Hematopoietic multipotent progenitor cell (in vitro differentiated cells): Measurements from ENCODE around the gene FAXDC2. TPM values are rescaled to one million over a fixed set of nuclear protein-coding genes. Genes with fewer than 3 reads are reported as not detected.

Experiments used
- DNase-seq, 3 donors: peaks; one replicate each; pipeline ENCODE4 v3.0.0-alpha.2; 2011 to 2015; ENCODE audit warnings: low read depth in 2 of 3, low spot score in 2 of 3
- total RNA-seq: library from RNA; depleted of rRNA; stranded (reverse); fragments of >200 nt; gene quantifications from one replicate; pipeline ENCODE4 v1.2.3, GENCODE V29; 2012

Gene FAXDC2, protein sequence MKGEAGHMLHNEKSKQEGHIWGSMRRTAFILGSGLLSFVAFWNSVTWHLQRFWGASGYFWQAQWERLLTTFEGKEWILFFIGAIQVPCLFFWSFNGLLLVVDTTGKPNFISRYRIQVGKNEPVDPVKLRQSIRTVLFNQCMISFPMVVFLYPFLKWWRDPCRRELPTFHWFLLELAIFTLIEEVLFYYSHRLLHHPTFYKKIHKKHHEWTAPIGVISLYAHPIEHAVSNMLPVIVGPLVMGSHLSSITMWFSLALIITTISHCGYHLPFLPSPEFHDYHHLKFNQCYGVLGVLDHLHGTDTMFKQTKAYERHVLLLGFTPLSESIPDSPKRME
- 9.4 TPM for total RNA-seq

DNA sequence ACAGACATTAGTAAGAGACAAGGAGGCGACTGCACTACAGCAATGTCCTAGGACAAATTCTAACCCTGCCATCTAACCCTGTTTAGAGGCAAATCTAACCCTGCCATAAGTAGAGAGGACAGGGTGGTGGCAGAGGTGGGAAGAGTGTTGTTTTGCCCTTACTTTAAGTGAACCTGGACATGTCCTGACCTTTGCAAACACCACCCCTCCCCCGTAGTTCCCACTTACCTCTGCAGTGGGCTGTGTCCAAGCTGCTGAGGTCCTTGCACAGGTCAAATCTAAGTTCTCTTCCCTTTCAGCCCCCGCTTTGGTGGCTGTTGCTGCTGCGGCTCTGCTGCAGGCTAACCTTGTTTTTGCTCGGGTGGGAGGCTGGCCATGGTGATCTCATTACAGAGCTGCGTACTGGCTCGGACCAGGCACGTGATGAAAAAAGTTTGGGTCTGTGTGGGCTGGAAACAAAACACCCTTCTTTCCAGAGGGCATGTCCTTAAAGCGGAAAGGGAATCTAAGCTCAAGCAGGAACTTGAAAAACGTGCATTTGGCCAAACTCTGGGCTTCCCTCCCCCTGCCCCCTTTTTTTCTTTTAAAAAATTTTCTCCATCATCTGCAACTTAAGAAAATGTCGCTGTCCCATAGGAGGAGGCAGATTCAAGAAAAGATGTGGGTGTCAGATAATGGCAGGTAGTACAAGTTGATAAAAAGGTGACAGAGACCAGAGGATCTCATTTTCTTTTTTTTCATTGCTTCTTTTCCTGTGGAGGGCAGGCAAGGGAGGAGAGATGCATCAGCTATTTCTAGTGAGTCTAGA, at the start of gene FAXDC2:
Gene FAXDC2, minus strand, starts transcription at position 349 of the 808 bp plus-strand sequence. CDS start 12,425 bp downstream, outside the sequence.
- peak in 2 of 3 donors; percentile 28 to 44 for DNase-seq

DNA sequence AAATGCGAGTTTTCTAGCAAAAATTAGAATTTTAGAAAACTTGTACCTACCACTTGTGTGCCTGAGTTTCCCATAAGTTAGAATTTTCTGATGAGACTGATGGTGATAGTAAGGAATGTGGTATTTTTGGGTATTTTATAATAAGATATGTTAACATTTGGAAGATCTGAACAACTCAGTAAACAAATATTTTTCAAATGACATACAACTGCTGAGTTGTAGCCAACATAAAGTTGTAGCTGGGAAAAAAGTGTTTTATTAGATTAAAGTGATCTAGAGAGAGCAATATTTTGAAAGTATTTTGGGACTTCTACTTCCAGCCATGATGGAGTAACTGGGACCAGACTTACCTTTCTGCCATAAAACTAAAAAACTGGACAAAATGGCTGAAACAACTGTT, 49.7 kb upstream of the FAXDC2 start:
- no peak for DNase-seq

DNA sequence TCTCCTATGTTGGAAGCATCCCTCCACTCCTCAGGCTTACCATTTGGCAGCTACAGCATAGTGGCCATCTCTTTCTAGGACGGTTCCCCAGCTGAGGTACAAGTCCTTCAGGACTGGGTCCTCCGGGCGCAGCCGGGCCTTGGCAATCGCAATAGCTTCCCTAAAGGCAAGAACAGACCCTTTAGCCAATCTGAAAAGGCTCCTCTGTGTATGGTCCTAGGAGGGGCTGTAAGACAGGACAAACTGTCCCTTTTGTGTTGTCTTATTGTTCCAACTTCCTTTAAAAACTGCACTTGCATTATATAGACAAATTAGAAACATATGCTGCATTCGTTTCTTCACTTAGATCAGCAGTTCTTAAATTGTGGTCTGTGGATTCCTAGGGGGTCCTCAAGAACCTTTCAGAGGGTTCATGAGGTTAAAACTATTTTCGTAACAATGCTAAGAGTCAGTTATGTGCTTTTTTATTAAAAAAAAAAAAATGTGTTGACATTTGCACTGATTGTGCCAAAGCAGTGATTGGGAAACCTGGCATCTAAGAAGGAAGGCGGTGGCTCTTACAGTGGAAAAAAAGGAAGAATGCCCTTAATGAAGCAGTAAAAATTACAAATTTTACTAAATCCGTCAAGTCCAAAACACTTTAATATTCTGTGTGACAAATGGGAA, 48.9 kb upstream of the FAXDC2 start:
- DNase-seq = no peak

DNA sequence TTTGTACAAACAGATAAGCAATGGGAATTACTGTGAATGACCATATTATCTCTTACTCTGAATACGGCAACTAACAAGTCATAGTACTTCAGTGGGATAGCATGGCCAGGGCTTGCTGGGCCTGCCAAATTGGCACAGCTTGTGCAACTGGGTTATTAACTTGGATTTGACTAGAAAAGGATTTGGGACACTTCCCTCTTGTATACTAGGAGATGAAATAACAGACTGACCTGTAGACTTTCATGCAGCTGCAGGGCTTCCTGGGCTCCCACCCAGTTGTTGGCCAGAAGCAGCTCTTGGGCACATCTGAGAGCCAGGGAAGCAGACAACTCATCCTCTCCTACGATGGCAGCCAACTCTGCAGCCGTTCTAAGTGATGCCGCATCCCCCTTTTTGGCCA, 47.8 kb upstream of the FAXDC2 start:
- no peak for DNase-seq

DNA sequence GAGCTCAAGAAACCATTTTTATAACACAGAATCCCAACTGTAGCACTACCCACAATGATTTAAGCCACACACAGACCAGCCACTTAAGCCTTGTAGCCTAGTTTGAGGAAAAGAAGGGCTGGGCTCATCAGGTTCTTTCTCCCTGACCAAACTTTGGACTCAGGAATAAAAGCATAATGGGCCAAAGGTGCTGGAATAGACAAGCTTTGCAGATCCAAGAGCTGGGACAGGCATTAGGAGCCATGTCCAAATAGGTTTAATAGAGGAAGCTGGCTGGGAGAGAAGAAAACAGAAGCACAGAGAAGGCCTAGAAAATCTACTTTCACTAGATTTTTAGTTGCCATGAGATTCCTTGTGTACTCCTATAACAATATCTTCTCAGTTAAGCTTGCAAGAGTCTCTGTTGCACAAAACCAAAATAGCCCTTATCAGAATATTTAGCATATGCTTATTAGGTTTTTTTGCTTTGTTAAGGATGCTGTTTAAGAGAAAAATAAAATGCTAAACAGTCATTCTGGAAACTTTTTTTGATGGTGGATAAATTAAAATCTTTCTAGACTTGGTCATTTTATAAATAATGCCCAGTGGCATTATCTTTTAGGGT, 46.3 kb upstream of the FAXDC2 start:
- DNase-seq = no peak

DNA sequence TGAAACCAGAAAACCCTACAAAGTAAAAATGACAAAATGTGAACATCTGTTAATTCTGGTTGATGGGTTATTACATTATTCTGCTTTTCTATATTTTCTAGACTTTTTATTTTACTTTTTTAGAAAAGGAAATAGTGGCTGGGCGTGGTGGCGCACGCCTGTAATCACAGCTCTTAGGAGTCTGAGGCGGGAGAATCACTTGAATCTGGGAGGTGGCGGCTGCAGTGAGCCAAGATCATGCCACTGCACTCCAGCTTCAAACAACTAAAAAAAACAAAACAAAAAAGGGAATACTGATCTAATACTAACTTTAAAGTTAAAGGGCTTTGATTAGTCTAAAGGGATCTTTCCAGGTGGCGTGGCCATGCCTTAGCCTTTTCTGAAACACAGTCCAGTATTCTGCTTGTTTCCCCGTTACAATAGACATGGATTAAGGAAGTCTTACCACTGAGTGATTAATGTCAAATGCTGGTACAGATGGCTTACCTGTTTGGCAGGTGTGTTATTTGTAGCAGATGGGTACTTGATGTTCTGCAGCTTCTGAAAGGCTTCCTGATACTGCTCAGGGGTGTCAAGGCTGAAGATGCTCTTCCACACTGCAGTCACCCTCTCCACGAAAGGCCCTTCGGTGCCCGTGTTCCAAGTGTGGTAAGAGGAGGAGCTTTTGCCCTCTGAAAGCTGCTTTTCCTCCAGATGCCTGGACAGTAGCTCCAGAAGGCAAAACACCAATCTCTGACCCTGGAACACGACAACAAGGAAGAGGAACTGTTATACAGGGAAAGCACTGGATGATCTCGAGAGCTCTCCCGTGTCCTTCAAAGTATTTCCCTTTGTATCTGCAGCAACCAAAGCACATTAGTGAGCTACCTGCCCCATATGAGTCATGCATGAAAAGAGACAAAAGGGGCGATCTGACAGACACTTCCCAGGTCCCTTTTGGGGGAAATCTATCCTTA, 45.5 kb upstream of the FAXDC2 start:
- no peak for DNase-seq

DNA sequence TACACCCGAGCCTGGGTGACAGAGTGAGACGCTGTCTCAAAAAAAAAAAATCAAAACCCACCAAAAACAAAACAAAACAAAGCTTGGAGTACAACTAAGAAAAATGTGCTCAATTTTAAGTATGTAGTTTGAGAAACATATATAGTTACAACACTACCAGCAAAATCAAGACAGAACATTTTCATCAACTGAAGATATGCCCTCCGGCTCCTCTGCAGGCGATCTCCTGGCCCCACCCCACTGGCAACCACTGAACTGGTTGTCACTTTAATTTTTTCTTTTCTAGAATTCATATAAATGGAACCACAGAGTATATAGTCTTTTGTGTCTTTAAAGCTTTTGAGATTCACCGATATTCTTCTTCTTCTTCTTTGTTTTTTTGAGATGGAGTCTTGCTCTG, 43.0 kb upstream of the FAXDC2 start:
- DNase-seq = no peak

DNA sequence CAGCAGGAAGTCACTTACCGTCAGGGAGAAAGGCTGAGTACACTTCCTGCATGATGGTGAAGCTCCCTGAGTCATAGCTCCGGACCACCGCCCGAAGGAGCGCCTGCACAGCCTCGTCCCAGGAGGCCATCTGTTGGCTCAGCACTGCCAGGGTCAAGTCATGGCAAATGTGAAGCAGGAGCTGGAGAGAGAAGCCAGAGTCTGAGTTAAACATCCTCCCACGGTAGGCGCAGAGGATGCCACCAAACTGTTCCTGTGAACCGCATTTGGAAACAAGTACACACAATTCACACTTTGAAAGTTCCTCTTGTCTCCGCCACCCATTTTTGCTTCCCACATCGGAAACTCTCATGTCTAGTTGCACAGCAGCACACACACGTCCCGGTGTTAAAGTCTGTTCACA, 42.0 kb upstream of the FAXDC2 start:
- DNase-seq = no peak

DNA sequence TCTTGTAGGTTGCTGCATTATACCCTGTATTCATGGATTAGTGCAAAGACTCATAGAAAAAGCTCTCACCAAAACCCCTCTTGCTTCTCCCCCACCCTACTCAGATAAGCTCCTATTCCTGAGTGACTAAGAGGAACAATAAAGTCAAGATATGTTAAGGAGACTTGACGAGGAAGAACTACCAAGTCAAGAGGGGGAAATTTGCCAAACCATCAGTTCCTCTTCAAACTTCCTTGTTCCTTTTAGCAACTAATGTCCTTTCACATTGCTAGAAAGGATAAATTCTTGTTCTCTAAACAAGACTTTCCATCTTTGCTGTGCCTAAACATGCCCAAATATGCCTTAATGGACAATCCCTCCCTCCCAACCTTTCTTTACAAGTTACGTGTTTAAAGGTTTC, 35.0 kb upstream of the FAXDC2 start:
- no peak for DNase-seq

DNA sequence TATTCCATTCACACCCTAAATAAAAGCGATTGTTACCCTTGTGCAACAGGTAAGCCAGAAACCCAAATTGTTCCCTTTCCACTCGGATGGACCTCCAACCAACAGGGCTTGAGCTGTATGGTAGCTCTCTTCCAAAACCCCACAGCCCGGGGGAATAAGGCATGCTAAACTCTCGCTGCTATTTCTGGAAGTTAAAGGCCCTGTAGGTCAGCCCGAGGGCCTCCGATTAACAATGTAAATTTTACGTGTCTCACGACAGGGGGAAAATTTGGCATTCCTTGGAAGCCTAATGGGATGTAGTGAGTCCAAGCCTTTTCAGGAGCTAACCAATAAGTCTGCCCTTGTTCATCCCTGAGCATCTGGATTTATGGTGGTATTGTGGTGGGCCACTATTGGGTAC, 34.0 kb upstream of the FAXDC2 start:
- DNase-seq = no peak

DNA sequence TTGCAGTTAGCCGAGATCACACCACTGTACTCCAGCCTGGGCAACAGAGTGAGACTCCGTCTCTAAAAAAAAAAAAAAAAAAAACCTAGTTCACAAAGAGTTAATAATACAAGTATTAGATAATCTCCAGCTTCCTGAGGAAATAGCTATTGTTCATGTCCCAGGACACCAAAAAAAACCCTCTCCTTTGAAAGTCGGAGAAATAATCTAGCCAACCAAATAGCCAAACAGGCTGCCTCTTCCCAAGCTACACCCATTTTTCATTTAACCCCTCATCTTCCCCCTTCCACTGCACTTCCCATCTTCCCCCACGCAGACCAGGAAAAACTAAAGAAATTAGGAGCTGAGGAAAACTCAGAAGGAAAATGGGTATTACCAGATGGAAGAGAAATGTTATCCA, 31.6 kb upstream of the FAXDC2 start:
- no peak for DNase-seq

DNA sequence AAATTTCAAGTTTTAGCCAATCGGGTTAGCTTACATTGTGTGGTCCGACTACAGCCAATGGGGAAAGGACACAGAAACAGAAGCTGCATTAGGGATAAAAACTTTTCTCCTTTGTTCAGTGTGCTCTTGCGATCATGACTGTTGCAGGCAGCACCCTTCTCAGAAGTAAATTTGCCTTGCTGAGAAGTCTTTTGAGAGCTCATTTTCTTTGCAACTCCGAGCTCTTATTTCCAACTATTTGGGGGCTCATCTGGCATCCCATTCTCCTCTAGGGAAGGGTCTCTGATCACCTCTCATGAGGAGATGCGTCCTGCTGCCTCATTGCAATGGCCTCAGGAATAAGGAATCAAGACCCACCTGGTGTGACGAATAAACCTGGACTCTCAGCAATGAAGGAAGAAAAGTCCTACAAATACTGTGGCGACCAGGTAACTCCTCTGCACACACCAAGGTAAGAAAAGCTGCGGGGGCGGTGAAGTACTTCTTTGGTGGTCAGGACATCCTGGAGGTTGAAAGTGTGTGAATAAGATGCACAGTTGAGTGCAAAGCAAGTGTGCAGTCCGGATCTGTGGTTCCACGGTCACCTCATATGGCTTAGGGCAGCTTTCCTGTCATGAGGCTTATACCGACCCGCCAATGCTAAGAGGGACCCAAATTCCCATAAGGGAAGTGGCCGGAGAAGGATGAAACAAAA, 28.4 kb upstream of the FAXDC2 start:
- peak in 1 of 3 donors; percentile 26 for DNase-seq

DNA sequence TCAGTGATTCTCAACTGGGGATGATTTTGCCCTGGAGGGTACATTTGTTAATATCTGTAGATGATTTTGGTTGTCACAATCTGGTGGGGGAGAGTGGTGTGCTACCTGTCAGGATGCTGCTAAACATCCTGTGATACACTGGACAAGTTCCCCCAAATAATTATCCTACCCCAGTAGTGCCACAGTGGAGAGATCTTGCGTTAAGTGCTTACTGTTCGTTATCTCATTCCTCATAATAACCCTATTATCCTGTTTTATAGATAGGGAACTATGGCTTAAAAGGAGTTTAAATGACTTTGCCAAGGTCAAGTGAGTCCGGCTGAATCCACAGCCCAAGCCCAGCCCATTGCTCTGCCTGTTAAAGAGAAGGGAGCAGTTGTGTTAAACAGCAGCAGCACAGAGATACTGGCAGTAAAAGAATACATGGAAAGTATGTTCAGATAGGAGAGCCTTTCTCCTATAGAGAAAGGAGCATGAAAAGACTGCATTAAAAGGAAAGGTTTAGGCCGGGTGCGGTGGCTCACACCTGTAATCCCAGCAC, 23.5 kb upstream of the FAXDC2 start:
- no peak for DNase-seq

DNA sequence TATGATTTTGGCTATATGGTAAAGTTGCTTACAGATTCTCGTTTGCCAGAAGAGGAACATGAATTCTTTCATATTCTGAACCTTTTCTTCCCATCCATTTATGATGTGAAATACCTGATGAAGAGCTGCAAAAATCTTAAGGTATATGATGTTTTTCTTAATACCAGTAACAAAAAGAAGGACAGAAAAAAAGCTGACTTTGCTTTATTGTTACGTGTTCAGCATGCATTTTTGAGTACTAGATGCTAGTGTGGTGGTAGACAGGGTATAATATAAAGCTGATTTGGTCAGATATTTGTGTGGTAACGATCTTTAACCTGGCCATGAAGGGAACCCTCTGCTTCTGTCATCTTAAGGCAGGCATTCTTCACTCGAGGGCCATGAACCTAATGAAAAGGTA, 21.3 kb upstream of the FAXDC2 start:
- no peak for DNase-seq

DNA sequence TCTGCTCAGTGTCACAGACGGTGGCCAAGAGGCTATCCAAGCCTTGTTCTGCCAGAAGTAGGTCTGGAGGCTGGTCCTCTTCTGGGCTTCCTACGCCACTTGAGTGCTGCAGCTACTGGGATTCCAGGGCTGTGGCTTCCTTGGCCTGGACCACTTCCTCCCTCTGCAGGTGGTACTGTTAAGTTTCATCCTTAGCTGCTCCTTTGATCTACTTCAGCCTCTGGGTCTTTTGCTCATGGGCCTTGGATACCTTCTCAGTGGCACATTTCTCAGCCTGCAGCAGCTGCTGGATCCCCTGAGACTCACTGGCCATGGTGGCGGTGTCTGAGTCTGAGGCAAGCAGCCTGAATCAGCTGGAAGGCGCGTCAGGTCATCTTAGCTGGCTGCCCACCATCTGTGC, 18.3 kb upstream of the FAXDC2 start:
- no peak for DNase-seq

DNA sequence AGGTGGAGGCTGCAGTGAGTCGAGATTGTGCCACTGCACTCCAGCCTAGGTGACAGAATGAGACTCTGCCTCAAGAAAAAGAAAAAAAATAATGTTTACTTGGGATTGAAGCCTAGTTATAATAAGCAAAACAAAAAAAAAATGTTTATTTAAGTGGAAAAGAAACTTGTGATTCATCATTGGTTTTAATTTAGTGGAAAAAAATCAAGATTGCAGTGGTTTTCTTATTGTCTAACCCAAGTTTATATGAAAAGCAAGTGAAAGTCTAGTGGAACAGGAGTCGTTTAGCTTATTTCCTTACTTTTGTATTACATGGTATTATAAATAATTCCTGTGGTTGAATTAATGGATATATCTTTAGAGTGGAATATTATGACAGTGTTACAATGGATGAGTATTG, 16.4 kb upstream of the FAXDC2 start:
- DNase-seq = no peak

DNA sequence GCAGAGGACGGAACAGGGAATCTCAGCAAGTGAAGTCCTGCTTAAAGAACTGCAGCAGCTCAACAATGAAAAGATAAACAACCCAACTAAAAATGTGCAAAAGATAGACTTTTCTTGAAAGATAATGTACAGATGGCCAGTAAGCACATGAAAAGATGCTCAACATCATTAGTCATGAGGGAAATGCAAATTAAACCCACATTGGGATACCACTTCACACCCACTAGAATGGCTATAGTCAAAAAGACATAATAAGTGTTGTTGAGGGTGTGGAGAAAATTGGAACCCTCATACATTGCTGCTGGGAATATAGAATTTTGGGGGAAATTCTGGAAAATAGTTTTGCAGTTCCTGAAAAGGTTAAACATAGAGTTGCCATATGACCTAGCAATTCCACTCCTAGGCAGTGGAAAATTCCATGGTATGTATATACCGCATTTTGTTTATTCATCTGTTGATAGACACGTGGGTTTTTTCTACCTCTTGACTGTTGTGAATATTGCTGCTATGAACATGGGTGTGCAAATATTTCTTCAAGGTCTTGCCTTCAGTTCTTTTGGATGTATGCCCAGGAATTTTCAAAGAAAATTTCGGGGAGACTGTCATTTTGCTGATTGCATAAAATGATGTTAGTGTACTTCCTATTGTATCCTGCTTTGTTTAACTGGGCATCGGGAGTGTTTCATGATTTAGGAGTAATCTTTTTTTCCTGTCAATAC, 15.2 kb upstream of the FAXDC2 start:
- no peak for DNase-seq

DNA sequence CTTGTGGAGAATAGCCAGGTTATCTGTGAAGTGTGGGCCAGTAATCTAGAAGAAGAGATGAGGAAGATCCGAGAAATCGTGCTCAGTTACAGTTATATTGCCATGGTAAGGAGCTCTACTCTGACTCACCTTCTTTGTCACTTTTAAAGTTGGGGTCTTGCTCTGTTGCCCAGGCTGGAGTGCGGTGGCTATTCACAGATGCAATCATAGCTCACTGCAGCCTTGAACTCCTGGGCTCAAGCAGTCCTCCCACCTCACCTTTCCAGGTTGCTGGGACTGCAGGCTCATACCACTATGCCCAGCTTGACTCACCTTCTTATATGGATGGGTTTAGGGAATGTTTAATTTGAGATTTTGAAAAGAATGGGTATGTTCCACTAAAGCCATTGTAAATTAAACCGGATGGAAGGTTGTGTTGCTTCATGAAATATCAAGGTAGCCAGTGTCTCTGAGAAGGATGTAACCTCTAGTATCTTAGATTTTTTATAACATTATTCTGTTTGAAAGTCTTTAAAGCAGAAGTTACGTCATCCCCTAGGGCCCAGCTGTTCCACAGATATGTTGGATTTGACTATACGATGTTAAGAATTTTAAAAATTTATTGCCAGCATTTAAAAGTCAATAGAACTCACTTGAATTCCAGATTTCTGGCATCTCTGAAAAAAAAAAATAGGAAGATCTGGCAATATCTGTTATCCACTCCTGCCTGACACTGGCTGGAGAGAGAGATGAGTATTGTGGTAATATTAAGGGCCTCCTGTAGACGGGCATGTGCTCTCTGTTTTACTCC, 13.1 kb upstream of the FAXDC2 start:
- no peak for DNase-seq
